ENCODE results near the gene DNAJB13.

DNA sequence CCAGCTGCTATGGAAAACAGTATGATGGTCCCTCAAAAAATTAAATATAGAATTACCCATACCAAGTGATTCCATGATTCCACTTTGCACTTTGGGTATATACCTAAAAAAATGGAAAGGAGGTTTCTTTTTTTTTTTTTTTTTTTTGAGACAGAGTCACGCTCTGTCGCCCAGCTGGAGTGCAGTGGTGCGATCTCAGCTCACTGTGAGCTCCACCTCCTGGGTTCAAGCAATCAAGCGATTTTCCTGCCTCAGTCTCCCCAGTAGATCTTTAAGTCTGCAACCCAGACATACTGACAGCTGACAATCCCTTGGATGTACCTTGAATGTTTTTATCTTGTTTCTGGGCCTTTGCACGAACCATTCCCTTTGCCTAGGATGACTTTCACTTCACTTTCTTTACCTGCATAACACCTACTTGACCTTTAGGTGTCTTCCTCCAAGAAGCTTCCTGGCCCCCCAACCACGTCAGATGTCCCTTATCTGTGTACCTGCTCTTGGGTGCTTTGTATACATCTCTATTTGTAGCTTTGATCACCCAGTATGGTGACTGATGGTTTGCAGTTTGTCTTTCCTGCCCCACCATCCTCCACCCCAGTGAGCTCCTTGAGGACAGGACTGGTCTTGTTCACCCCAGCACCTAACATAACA, 46.4 kb downstream of the DNAJB13 start:
- TF ChIP-seq, protein P1, sequence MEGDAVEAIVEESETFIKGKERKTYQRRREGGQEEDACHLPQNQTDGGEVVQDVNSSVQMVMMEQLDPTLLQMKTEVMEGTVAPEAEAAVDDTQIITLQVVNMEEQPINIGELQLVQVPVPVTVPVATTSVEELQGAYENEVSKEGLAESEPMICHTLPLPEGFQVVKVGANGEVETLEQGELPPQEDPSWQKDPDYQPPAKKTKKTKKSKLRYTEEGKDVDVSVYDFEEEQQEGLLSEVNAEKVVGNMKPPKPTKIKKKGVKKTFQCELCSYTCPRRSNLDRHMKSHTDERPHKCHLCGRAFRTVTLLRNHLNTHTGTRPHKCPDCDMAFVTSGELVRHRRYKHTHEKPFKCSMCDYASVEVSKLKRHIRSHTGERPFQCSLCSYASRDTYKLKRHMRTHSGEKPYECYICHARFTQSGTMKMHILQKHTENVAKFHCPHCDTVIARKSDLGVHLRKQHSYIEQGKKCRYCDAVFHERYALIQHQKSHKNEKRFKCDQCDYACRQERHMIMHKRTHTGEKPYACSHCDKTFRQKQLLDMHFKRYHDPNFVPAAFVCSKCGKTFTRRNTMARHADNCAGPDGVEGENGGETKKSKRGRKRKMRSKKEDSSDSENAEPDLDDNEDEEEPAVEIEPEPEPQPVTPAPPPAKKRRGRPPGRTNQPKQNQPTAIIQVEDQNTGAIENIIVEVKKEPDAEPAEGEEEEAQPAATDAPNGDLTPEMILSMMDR (IDR thresholded peaks at IDR 0.05) = no peak
- TF ChIP-seq POLR2A (IDR thresholded peaks at IDR 0.05) = no peak

Measured in thyroid gland (tissue), 4 donors.